Caco-2 (cell line): Measurements from ENCODE around the gene OSCP1. TPM values are rescaled to one million over a fixed set of nuclear protein-coding genes. Genes with fewer than 3 reads are reported as not detected.

ENCODE experiments used
- BruUV-seq: library from RNA; stranded (reverse); fragments of 400-500 nt; replicated peaks from 2 replicates; lab custom pipeline; 2021; lab: Mats Ljungman, UMichigan
- CTCF ChIA-PET: fragments of 300-600 bp; sonication (Branson Sonifier 250); formaldehyde crosslinking; loops from one replicate; lab custom pipeline; 2022; ENCODE audit warnings: antibody characterized with exemption; lab: Charles Lee
- POLR2A ChIA-PET: fragments of 300-600 bp; sonication (Branson Sonifier 250); formaldehyde crosslinking; loops from one replicate; lab custom pipeline; 2022; ENCODE audit warnings: antibody characterized with exemption; lab: Charles Lee
- DNase-seq, 2 experiments: peaks; one replicate each; pipeline versions ENCODE4 v3.0.0 to v3.0.0-alpha.2; 2020 to 2022
- H3K27me3 ChIP-seq: replicated peaks from 2 replicates; pipeline ENCODE4 v1.6.0; 2011; ENCODE audit warnings: low read length; ENCODE audit not compliant: control insufficient read depth, insufficient read depth
- H3K36me3 ChIP-seq: 2 replicates; pipeline ENCODE4 v1.5.1; 2011; ENCODE audit warnings: low read length; ENCODE audit not compliant: control insufficient read depth, insufficient read depth
- H3K4me1 ChIP-seq: fragments of 250-450 bp; sonication (Bioruptor Pico); 2 replicates; pipeline ENCODE4 v1.5.1; 2020; ENCODE audit warnings: mild to moderate bottlenecking
- H3K4me3 ChIP-seq: 2 replicates; pipeline ENCODE4 v1.5.1; 2011; ENCODE audit warnings: low read depth, mild to moderate bottlenecking, control low read depth, low read length
- H3K9me3 ChIP-seq: fragments of 250-450 bp; sonication (Bioruptor Pico); 2 replicates; pipeline ENCODE4 v1.5.1; 2020; ENCODE audit warnings: mild to moderate bottlenecking, moderate library complexity
- H3K27ac Mint-ChIP-seq: one replicate; pipeline ENCODE4 v1.8.0; 2022; ENCODE audit warnings: mixed read lengths; ENCODE audit not compliant: unreplicated experiment
- H3K27me3 Mint-ChIP-seq: one replicate; pipeline ENCODE4 v1.8.0; 2022; ENCODE audit warnings: mixed read lengths; ENCODE audit not compliant: insufficient read depth, unreplicated experiment
- H3K36me3 Mint-ChIP-seq: one replicate; pipeline ENCODE4 v1.8.0; 2022; ENCODE audit warnings: mild to moderate bottlenecking, mixed read lengths; ENCODE audit not compliant: insufficient read depth, unreplicated experiment
- H3K4me1 Mint-ChIP-seq: one replicate; pipeline ENCODE4 v1.8.0; 2022; ENCODE audit warnings: low read depth, mixed read lengths; ENCODE audit not compliant: unreplicated experiment
- H3K4me3 Mint-ChIP-seq: one replicate; pipeline ENCODE4 v1.8.0; 2022; ENCODE audit warnings: mild to moderate bottlenecking, moderate library complexity, mixed read lengths; ENCODE audit not compliant: unreplicated experiment
- H3K9me3 Mint-ChIP-seq: one replicate; pipeline ENCODE4 v1.8.0; 2022; ENCODE audit warnings: mixed read lengths; ENCODE audit not compliant: unreplicated experiment
- intact Hi-C: fragments of 100-400 bp; cut with micrococcal nuclease; formaldehyde crosslinking; loops from one replicate; pipeline ENCODE4 v1.10.0; 2022; ENCODE audit not compliant: unreplicated experiment
- total RNA-seq: library from RNA; stranded (reverse); gene quantifications from 2 replicates; pipeline ENCODE4 v1.2.3, GENCODE V29; 2022
- TF ChIP-seq, protein P1 (sequence below), 2 experiments: fragments of 200-600 bp in 1 of 2; IDR thresholded peaks; 1 replicate in 1 of 2; 2 replicates in 1 of 2; pipeline versions ENCODE4 v1.5.1 to v1.8.0; 2011 to 2022; ENCODE audit warnings: antibody characterized with exemption in 1 of 2, control low read depth in 1 of 2, inconsistent platforms in 1 of 2, low read depth in 1 of 2, low read length in 1 of 2, mild to moderate bottlenecking in 1 of 2, moderate library complexity in 1 of 2; ENCODE audit not compliant: insufficient read depth in 1 of 2, severe bottlenecking in 1 of 2, unreplicated experiment in 1 of 2

OSCP1 gene
- total RNA-seq, 1 experiment from 2014 or later: 0.91 TPM

- Mint-ChIP-seq H3K9me3 (no peaks in the 10 kb centered on the region), H3K27me3 (no peaks in the 10 kb centered on the region), H3K27ac (no peak overlapping the region), H3K4me1 (no peaks in the 10 kb centered on the region), H3K4me3 (no peak overlapping the region), H3K36me3 (peaks cover 29% of the 10 kb centered on the region)
- no peaks in the 10 kb centered on the region for H3K36me3 ChIP-seq
- ChIA-PET CTCF (no interaction called here), POLR2A (no interaction called here)
- no peak overlapping the region for H3K4me3 ChIP-seq
- H3K9me3 ChIP-seq: no peaks in the 10 kb centered on the region
- no peak for DNase-seq
- TF ChIP-seq, protein P1, sequence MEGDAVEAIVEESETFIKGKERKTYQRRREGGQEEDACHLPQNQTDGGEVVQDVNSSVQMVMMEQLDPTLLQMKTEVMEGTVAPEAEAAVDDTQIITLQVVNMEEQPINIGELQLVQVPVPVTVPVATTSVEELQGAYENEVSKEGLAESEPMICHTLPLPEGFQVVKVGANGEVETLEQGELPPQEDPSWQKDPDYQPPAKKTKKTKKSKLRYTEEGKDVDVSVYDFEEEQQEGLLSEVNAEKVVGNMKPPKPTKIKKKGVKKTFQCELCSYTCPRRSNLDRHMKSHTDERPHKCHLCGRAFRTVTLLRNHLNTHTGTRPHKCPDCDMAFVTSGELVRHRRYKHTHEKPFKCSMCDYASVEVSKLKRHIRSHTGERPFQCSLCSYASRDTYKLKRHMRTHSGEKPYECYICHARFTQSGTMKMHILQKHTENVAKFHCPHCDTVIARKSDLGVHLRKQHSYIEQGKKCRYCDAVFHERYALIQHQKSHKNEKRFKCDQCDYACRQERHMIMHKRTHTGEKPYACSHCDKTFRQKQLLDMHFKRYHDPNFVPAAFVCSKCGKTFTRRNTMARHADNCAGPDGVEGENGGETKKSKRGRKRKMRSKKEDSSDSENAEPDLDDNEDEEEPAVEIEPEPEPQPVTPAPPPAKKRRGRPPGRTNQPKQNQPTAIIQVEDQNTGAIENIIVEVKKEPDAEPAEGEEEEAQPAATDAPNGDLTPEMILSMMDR (IDR thresholded peaks at IDR 0.05; ENCODE audit: insufficient read depth in 1 of 2, low read depth in 1 of 2, low read length in 1 of 2, severe bottlenecking in 1 of 2, unreplicated experiment in 1 of 2): no peak
- intact Hi-C loops: no loop called here
- no TSS peak for BruUV-seq
- H3K4me1 ChIP-seq: no peaks in the 10 kb centered on the region
- no peaks in the 10 kb centered on the region for H3K27me3 ChIP-seq
Measured at GRCh38 chr1:36458910-36459309, 8.7 kb upstream of the OSCP1 start.

- H3K4me3 Mint-ChIP-seq: no peak overlapping the region
- ChIA-PET CTCF (no interaction called here), POLR2A (interaction anchor here (0.6 kb wide), 1 partner anchor 370 kb away, joined by 13 read pairs; no protein-coding TSS in a partner anchor)
- H3K27me3 ChIP-seq: no peaks in the 10 kb centered on the region
- no peaks in the 10 kb centered on the region for H3K4me1 ChIP-seq
- H3K4me1 Mint-ChIP-seq: no peaks in the 10 kb centered on the region
- no peaks in the 10 kb centered on the region for H3K36me3 ChIP-seq
- no peaks in the 10 kb centered on the region for H3K9me3 ChIP-seq
- DNase-seq: no peak
- H3K27ac Mint-ChIP-seq: no peak overlapping the region
- H3K9me3 Mint-ChIP-seq: no peaks in the 10 kb centered on the region
- no peaks in the 10 kb centered on the region for H3K27me3 Mint-ChIP-seq
- H3K36me3 Mint-ChIP-seq: peaks cover 26% of the 10 kb centered on the region
- intact Hi-C loops: no loop called here
- TF ChIP-seq, protein P1 (IDR thresholded peaks at IDR 0.05; ENCODE audit: insufficient read depth in 1 of 2, low read depth in 1 of 2, low read length in 1 of 2, severe bottlenecking in 1 of 2, unreplicated experiment in 1 of 2): no peak
- H3K4me3 ChIP-seq: no peak overlapping the region
- BruUV-seq: no TSS peak
Measured at GRCh38 chr1:36457691-36458090, 7.4 kb upstream of the OSCP1 start.

DNA sequence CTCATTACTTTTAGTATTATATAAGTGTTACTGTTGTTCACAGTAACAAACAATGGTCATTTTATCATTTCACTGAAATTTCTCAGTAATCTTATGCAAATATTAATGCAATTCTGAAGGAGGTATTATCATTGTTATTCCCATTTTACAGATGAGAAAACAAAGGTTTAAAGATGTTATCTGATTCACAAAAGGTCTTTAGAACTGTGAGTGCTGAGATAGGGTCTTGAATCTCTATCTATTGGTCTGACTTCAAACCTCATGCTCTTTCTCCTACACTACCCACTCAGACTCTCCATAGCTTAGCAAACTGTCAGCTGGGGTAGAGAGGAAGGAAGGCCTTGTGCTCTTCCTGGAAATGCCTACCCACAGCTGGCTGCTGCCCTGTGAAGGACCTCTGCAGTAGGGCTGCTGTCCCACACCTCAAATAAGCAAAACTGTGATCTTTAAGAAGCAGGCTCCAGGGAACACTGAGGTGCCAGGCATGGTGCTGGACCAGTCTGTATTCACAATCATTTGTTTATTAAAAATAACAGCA lies 6.2 kb upstream of the OSCP1 start:
- Histone ChIP-seq H3K27me3 (no peaks in the 10 kb centered on the region), H3K9me3 (no peaks in the 10 kb centered on the region), H3K4me1 (no peaks in the 10 kb centered on the region), H3K4me3 (no peak overlapping the region), H3K36me3 (no peaks in the 10 kb centered on the region)
- DNase-seq: no peak
- TF ChIP-seq, protein P1 (IDR thresholded peaks at IDR 0.05; ENCODE audit: insufficient read depth in 1 of 2, low read depth in 1 of 2, low read length in 1 of 2, severe bottlenecking in 1 of 2, unreplicated experiment in 1 of 2): no peak
- Mint-ChIP-seq H3K9me3 (no peaks in the 10 kb centered on the region), H3K4me1 (no peaks in the 10 kb centered on the region), H3K36me3 (peaks cover 30% of the 10 kb centered on the region), H3K27me3 (no peaks in the 10 kb centered on the region), H3K4me3 (no peak overlapping the region), H3K27ac (no peak overlapping the region)
- POLR2A ChIA-PET: interaction anchor here (0.5 kb wide), 1 partner anchor 106 kb away, joined by 3 read pairs; no protein-coding TSS in a partner anchor
- no TSS peak for BruUV-seq
- CTCF ChIA-PET: no interaction called here
- intact Hi-C loops: no loop called here
